Neural cell (in vitro differentiated cells): ENCODE results near the gene WNT5B.

ENCODE experiments used
- CTCF ChIP-seq: fragments of 450-650 bp; IDR thresholded peaks from 2 replicates; pipeline ENCODE4 v1.5.1; 2014; ENCODE audit warnings: antibody characterized with exemption, mild to moderate bottlenecking, moderate library complexity; ENCODE audit not compliant: poor library complexity, severe bottlenecking
- EP300 ChIP-seq: fragments of 450-650 bp; conservative IDR thresholded peaks from 2 replicates; pipeline ENCODE4 v1.6.1; 2014; ENCODE audit warnings: antibody characterized with exemption, mild to moderate bottlenecking, moderate library complexity; ENCODE audit not compliant: poor library complexity, severe bottlenecking
- EZH2 ChIP-seq: fragments of 200-600, 300-800 bp; shearing (Covaris generic), sonication (generic); IDR thresholded peaks from 2 replicates; pipeline ENCODE4 v1.6.1; 2014; ENCODE audit warnings: antibody characterized with exemption, low read length, borderline replicate concordance, mild to moderate bottlenecking; ENCODE audit not compliant: insufficient read depth, poor library complexity, severe bottlenecking
- MXI1 ChIP-seq: fragments of 450-650 bp; conservative IDR thresholded peaks from 2 replicates; pipeline ENCODE4 v1.6.1; 2014; ENCODE audit warnings: antibody characterized with exemption, mild to moderate bottlenecking; ENCODE audit not compliant: poor library complexity, severe bottlenecking
- POLR2AphosphoS5 ChIP-seq: IDR thresholded peaks from 2 replicates; pipeline ENCODE4 v1.6.1; 2012
- RAD21 ChIP-seq: fragments of 450-650 bp; conservative IDR thresholded peaks from 2 replicates; pipeline ENCODE4 v1.6.1; 2014; ENCODE audit warnings: antibody characterized with exemption, mild to moderate bottlenecking, moderate library complexity
- REST ChIP-seq: IDR thresholded peaks from 2 replicates; pipeline ENCODE4 v1.6.1; 2012; ENCODE audit warnings: borderline replicate concordance
- SMC3 ChIP-seq: fragments of 450-650 bp; conservative IDR thresholded peaks from 2 replicates; pipeline ENCODE4 v1.6.1; 2014; ENCODE audit warnings: antibody characterized with exemption, mild to moderate bottlenecking, moderate library complexity; ENCODE audit not compliant: poor library complexity
- TAF1 ChIP-seq: IDR thresholded peaks from 2 replicates; pipeline ENCODE4 v1.6.1; 2012; ENCODE audit warnings: low read depth

GRCh38 chr12:1676043-1676442 lies 47.0 kb downstream of the WNT5B start:
- no peak for TF ChIP-seq REST
- no peak for TF ChIP-seq MXI1
- TF ChIP-seq CTCF = no peak
- TF ChIP-seq POLR2AphosphoS5 = no peak
- TF ChIP-seq RAD21 = no peak
- no peak for TF ChIP-seq TAF1
- TF ChIP-seq EP300 = no peak
- no peak for TF ChIP-seq EZH2
- TF ChIP-seq SMC3 = no peak
